SU-DHL-6 (cell line): Measurements from ENCODE around the gene UNC93B1.
"Not testable (repeated sequence)": the region's sequence is repeated elsewhere in the genome, so short reads cannot be mapped to it uniquely, and the experiment has no call there.

Experiments
- H2AFZ ChIP-seq: fragments of 200-600 bp; sonication (generic); 2 replicates; pipeline ENCODE4 v1.6.1; 2014; ENCODE audit warnings: low read depth, mild to moderate bottlenecking, moderate library complexity, mixed read lengths, antibody characterized with exemption, low read length; ENCODE audit not compliant: severe bottlenecking
- H3F3A ChIP-seq: fragments of 200-600 bp; shearing (Covaris generic); 2 replicates; pipeline ENCODE4 v1.6.0; 2016; ENCODE audit warnings: antibody characterized with exemption, mild to moderate bottlenecking; ENCODE audit not compliant: insufficient read depth
- H3K27ac ChIP-seq: fragments of 200-600 bp; sonication (generic); 2 replicates; pipeline ENCODE4 v1.5.1; 2016; ENCODE audit warnings: low read depth, mild to moderate bottlenecking, low read length, moderate library complexity, mixed read lengths
- H3K27me3 ChIP-seq: fragments of 200-600 bp; sonication (generic), shearing (Covaris generic); 2 replicates; pipeline ENCODE4 v1.6.0; 2014; ENCODE audit warnings: mild to moderate bottlenecking, low read length
- H3K36me3 ChIP-seq: fragments of 200-600 bp; sonication (generic); 2 replicates; pipeline ENCODE4 v1.6.1; 2014; ENCODE audit warnings: mild to moderate bottlenecking, low read length, mixed read lengths
- H3K4me2 ChIP-seq: fragments of 300-600, 200-600 bp; shearing (Covaris generic), sonication (generic); 2 replicates; pipeline ENCODE4 v1.6.0; 2014; ENCODE audit warnings: low read length, low read depth, mild to moderate bottlenecking; ENCODE audit not compliant: poor library complexity, severe bottlenecking
- H3K4me3 ChIP-seq: fragments of 200-600 bp; sonication (generic); 2 replicates; pipeline ENCODE4 v1.5.1; 2014; ENCODE audit warnings: antibody characterized with exemption, low read length, mild to moderate bottlenecking, mixed read lengths; ENCODE audit not compliant: insufficient read depth, poor library complexity, severe bottlenecking
- H3K79me2 ChIP-seq: fragments of 200-600 bp; sonication (generic); 2 replicates; pipeline ENCODE4 v1.6.1; 2014; ENCODE audit warnings: mild to moderate bottlenecking, low read length, moderate library complexity; ENCODE audit not compliant: insufficient read depth
- H3K9ac ChIP-seq: fragments of 200-600 bp; sonication (generic); 2 replicates; pipeline ENCODE4 v1.7.0; 2014; ENCODE audit warnings: mild to moderate bottlenecking, low read length
- H3K9me2 ChIP-seq: fragments of 200-600 bp; sonication (generic); replicated peaks from 2 replicates; pipeline ENCODE4 v1.6.1; 2014; ENCODE audit warnings: low read length; ENCODE audit not compliant: insufficient read depth
- H3K9me3 ChIP-seq: fragments of 200-600 bp; sonication (generic); 2 replicates; pipeline ENCODE4 v1.6.1; 2014; ENCODE audit warnings: low read length, mixed read lengths; ENCODE audit not compliant: insufficient read depth
- H4K20me1 ChIP-seq: fragments of 200-600 bp; sonication (generic); 2 replicates; pipeline ENCODE4 v1.6.1; 2014; ENCODE audit warnings: low read depth, mild to moderate bottlenecking, antibody characterized with exemption, low read length, moderate library complexity, mixed read lengths

UNC93B1 gene

GRCh38 chr11:67981226-67981625 lies 22.7 kb downstream of the UNC93B1 start:
- H4K20me1 ChIP-seq, H3K9me3 ChIP-seq, H3K4me3 ChIP-seq, H3F3A ChIP-seq, H3K79me2 ChIP-seq, H3K27ac ChIP-seq, H3K9ac ChIP-seq, H2AFZ ChIP-seq, H3K9me2 ChIP-seq, H3K27me3 ChIP-seq, H3K36me3 ChIP-seq, H3K4me2 ChIP-seq: not testable (repeated sequence)

DNA sequence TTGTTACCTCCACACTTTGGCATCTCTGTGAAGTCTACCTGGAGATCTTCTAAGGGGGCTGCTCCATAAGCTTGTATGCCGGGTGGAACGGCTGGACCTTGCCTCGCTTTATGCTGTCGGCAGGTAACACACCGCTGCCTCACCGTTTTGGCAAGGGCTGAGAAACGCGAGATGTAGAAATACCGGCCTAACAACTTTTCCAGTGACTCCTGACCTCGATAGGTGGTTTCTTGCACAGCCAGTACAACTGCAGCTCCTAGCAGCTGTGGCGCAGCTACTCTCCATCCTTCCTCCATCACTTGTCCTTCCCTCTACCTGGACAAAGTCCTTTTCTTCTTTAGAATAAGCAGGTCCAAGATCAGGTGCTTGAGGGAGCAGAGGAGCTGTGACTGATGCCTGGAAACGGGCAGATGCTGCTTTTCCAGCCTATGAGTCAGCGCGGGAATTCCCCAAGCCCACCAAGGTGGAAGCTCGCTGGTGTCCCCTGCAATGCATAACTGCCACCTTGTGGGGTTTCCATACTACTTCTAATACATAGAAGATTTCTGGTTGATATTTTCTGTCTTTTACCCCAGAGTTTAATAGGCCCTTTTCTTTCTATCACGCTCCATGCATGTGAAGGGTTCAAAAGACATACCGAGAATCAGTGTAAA lies 25.0 kb downstream of the UNC93B1 start:
- H3K9me3 ChIP-seq, H3K36me3 ChIP-seq, H3K4me2 ChIP-seq, H3K27ac ChIP-seq, H4K20me1 ChIP-seq, H3K9ac ChIP-seq, H3K4me3 ChIP-seq, H3K9me2 ChIP-seq, H2AFZ ChIP-seq, H3K79me2 ChIP-seq, H3K27me3 ChIP-seq, H3F3A ChIP-seq: not testable (repeated sequence)

- H3K79me2 ChIP-seq, H3K4me2 ChIP-seq, H4K20me1 ChIP-seq, H3K9me2 ChIP-seq, H3K27ac ChIP-seq, H3K27me3 ChIP-seq, H2AFZ ChIP-seq, H3F3A ChIP-seq, H3K9ac ChIP-seq, H3K4me3 ChIP-seq, H3K36me3 ChIP-seq, H3K9me3 ChIP-seq: not testable (repeated sequence)
Measured at GRCh38 chr11:67974746-67975145, 29.2 kb downstream of the UNC93B1 start.

DNA sequence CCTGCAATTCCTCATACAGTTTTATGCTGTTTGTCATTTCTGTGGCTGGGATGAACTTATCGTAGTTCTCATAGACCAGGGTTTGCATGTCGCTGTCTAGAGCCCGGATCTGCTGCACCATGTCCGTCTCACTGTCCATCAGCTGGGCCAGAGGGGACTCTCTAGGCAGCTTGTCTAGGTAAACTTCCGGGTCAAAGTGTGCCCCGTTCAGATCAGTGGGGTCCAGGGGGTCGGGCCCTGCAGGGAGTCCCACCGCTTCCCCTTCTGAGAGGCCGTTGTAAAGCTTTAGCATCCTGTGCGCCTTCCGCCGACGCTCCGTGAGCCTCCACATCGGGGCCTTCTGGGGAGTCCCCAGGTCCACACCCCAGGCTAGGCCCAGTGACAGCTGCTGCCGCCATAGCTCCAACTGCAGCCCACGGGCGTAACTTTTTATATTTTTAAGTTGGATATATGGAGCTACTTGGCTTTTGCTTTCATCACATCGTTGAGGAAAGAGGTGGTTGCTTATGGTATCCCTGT lies 38.0 kb downstream of the UNC93B1 start:
- not testable (repeated sequence) for H3K9me3 ChIP-seq, H3K27ac ChIP-seq, H3K79me2 ChIP-seq, H3K36me3 ChIP-seq, H3K9me2 ChIP-seq, H3K27me3 ChIP-seq, H3F3A ChIP-seq, H3K9ac ChIP-seq, H3K4me3 ChIP-seq, H2AFZ ChIP-seq, H3K4me2 ChIP-seq, H4K20me1 ChIP-seq

DNA sequence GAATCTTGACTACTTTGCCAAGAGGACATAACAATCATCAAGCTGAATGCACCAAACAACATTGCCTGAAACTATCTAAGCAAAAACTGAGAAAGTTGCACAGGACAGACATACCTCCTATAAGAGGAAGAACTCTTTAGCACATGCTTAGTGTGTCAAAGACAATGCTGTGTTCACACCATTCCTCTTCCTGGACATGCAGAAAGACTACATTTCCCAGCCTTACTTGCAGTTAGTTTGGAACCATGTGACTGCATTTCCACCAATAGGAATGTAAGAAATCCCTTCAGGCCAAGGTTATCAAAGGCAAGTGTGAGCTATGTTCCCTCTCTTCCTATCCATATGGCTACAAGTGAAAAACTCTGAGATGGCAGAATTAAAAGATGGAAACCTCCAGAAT lies 39.2 kb downstream of the UNC93B1 start:
- not testable (repeated sequence) for H4K20me1 ChIP-seq, H3K4me3 ChIP-seq, H3K9me3 ChIP-seq, H3K27ac ChIP-seq, H3F3A ChIP-seq, H2AFZ ChIP-seq, H3K36me3 ChIP-seq, H3K27me3 ChIP-seq, H3K9me2 ChIP-seq, H3K79me2 ChIP-seq, H3K9ac ChIP-seq, H3K4me2 ChIP-seq

- not testable (repeated sequence) for H3K27ac ChIP-seq, H3K9me2 ChIP-seq, H3K36me3 ChIP-seq, H3K4me3 ChIP-seq, H3K9ac ChIP-seq, H3K79me2 ChIP-seq, H3F3A ChIP-seq, H2AFZ ChIP-seq, H3K27me3 ChIP-seq, H3K9me3 ChIP-seq, H3K4me2 ChIP-seq, H4K20me1 ChIP-seq
Measured at GRCh38 chr11:67963879-67964278, 40.0 kb downstream of the UNC93B1 start.

GRCh38 chr11:67963217-67963616 lies 40.7 kb downstream of the UNC93B1 start:
- H3K9ac ChIP-seq, H3K4me3 ChIP-seq, H3K4me2 ChIP-seq, H4K20me1 ChIP-seq, H3K9me2 ChIP-seq, H2AFZ ChIP-seq, H3K27me3 ChIP-seq, H3K27ac ChIP-seq, H3K79me2 ChIP-seq, H3F3A ChIP-seq, H3K9me3 ChIP-seq, H3K36me3 ChIP-seq: not testable (repeated sequence)

GRCh38 chr11:67956236-67956635 lies 47.7 kb downstream of the UNC93B1 start:
- H3K9me3 ChIP-seq, H2AFZ ChIP-seq: not testable (repeated sequence)

More at GRCh38 chr11:67956236-67956635, 47.7 kb downstream of the UNC93B1 start:
- H3F3A ChIP-seq, H3K27me3 ChIP-seq, H4K20me1 ChIP-seq, H3K9me2 ChIP-seq, H3K4me2 ChIP-seq, H3K27ac ChIP-seq, H3K79me2 ChIP-seq, H3K4me3 ChIP-seq, H3K36me3 ChIP-seq, H3K9ac ChIP-seq: not testable (repeated sequence)
